B cell (primary cell): ENCODE data around the gene HIBCH. TPM values are rescaled to one million over a fixed set of nuclear protein-coding genes. Genes with fewer than 3 reads are reported as not detected.
"Not testable (repeated sequence)": the region's sequence is repeated elsewhere in the genome, so short reads cannot be mapped to it uniquely, and the experiment has no call there.

Experiments
- ATAC-seq: fragments of 200-7000 bp; cut with Tn5 transposase; one replicate; pipeline ENCODE4 v1.10.0; 2021; ENCODE audit warnings: low read depth, mild to moderate bottlenecking, moderate number of reproducible peaks, moderate library complexity
- CTCF ChIA-PET: fragments of 350-600 bp; sonication (Branson Sonifier 250); formaldehyde crosslinking; loops from one replicate; lab custom pipeline; 2021; ENCODE audit warnings: antibody characterized with exemption, inconsistent platforms; lab: Charles Lee
- POLR2A ChIA-PET: fragments of 350-600 bp; sonication (Branson Sonifier 250); formaldehyde crosslinking; loops from one replicate; lab custom pipeline; 2021; ENCODE audit warnings: antibody characterized with exemption; lab: Charles Lee
- DNase-seq: peaks from one replicate; pipeline ENCODE4 v3.0.0; 2013
- H2AFZ ChIP-seq: 2 replicates; pipeline ENCODE4 v1.6.1; 2012; ENCODE audit warnings: mild to moderate bottlenecking, low read depth, low read length; ENCODE audit not compliant: insufficient read depth, poor library complexity, severe bottlenecking
- H3K27ac ChIP-seq, 2 donors: 1 replicate in 1 of 2; 2 replicates in 1 of 2; pipeline ENCODE4 v1.5.1; 2012 to 2013; ENCODE audit warnings: low read length in 2 of 2, mild to moderate bottlenecking in 2 of 2, moderate library complexity in 1 of 2
- H3K27me3 ChIP-seq, 4 experiments: fragments of 200-600 bp in 1 of 4; sonication (generic) in 1 of 4; replicated peaks in 1 of 4; 1 replicate in 2 of 4; 2 replicates in 2 of 4; pipeline versions ENCODE4 v1.6.1 to v1.7.0; 2013 to 2016; ENCODE audit warnings: low read length in 3 of 4, mild to moderate bottlenecking in 2 of 4, mixed read lengths in 1 of 4, moderate library complexity in 1 of 4; ENCODE audit not compliant: insufficient read depth in 4 of 4, control insufficient read depth in 3 of 4; ENCODE audit errors: control extremely low read depth in 1 of 4
- H3K36me3 ChIP-seq, 2 experiments: replicated peaks in 1 of 2; 1 replicate in 1 of 2; 2 replicates in 1 of 2; pipeline versions ENCODE4 v1.6.1 to v1.7.1; 2013; ENCODE audit warnings: low read length in 1 of 2; ENCODE audit not compliant: insufficient read depth in 2 of 2, control insufficient read depth in 1 of 2; ENCODE audit errors: control extremely low read depth in 1 of 2, extremely low read depth in 1 of 2
- H3K4me1 ChIP-seq, 2 donors: fragments of 200-600 bp in 1 of 2; sonication (generic) in 1 of 2; 1 replicate in 1 of 2; 2 replicates in 1 of 2; pipeline versions ENCODE4 v1.5.1 to v1.6.1; 2013 to 2017; ENCODE audit warnings: low read length in 2 of 2; ENCODE audit not compliant: control insufficient read depth in 2 of 2, insufficient read depth in 2 of 2
- H3K4me2 ChIP-seq: replicated peaks from 2 replicates; pipeline ENCODE3; 2012; ENCODE audit warnings: mild to moderate bottlenecking, low read depth, low read length; ENCODE audit not compliant: poor library complexity, severe bottlenecking
- H3K4me3 ChIP-seq, 5 experiments: fragments of 200-600 bp in 1 of 5; sonication (generic) in 1 of 5; 1 replicate in 3 of 5; 2 replicates in 2 of 5; pipeline versions ENCODE4 v1.5.1 to v1.7.0; 2011 to 2016; ENCODE audit warnings: low read length in 4 of 5, mild to moderate bottlenecking in 4 of 5, low read depth in 2 of 5, control low read depth in 1 of 5, moderate library complexity in 1 of 5; ENCODE audit not compliant: insufficient read depth in 1 of 5; ENCODE audit errors: control extremely low read depth in 1 of 5, extremely low read depth in 1 of 5
- H3K79me2 ChIP-seq: fragments of 200-600 bp; sonication (generic); one replicate; pipeline ENCODE4 v1.6.0; 2016; ENCODE audit warnings: low read length; ENCODE audit not compliant: control insufficient read depth, insufficient read depth
- H3K9ac ChIP-seq: fragments of 200-600 bp; sonication (generic); 2 replicates; pipeline ENCODE4 v1.6.1; 2017; ENCODE audit warnings: mild to moderate bottlenecking, low read length, moderate library complexity
- H3K9me3 ChIP-seq, 3 donors: one replicate each; pipeline versions ENCODE4 v1.6.1 to v1.7.1; 2013; ENCODE audit warnings: low read length in 2 of 3; ENCODE audit not compliant: control insufficient read depth in 2 of 3, insufficient read depth in 1 of 3; ENCODE audit errors: control extremely low read depth in 1 of 3
- H4K20me1 ChIP-seq: 2 replicates; pipeline ENCODE4 v1.6.0; 2012; ENCODE audit warnings: mild to moderate bottlenecking, low read length; ENCODE audit not compliant: insufficient read depth, control insufficient read depth, poor library complexity, severe bottlenecking
- H3K27ac Mint-ChIP-seq: one replicate; pipeline ENCODE4 v1.8.0; 2021; ENCODE audit warnings: mixed read lengths
- H3K27me3 Mint-ChIP-seq: one replicate; pipeline ENCODE4 v1.8.0; 2021; ENCODE audit warnings: mixed read lengths
- H3K4me1 Mint-ChIP-seq: one replicate; pipeline ENCODE4 v1.8.0; 2021; ENCODE audit warnings: mixed read lengths
- H3K4me3 Mint-ChIP-seq: one replicate; pipeline ENCODE4 v1.8.0; 2021; ENCODE audit warnings: mixed read lengths
- H3K9me3 Mint-ChIP-seq: one replicate; pipeline ENCODE4 v1.8.0; 2022; ENCODE audit warnings: mixed read lengths; ENCODE audit not compliant: insufficient read depth
- EZH2 ChIP-seq: IDR thresholded peaks from 2 replicates; pipeline ENCODE4 v1.6.1; 2012; ENCODE audit warnings: borderline replicate concordance, low read depth, mild to moderate bottlenecking, moderate library complexity, low read length; ENCODE audit not compliant: insufficient read depth, poor library complexity, severe bottlenecking
- WGBS: methylation state at CpG from one replicate; pipeline ENCODE4 v1.1.5; 2013; ENCODE audit warnings: missing lambda C conversion rate; ENCODE audit not compliant: insufficient coverage; 5-methylcytosine and 5-hydroxymethylcytosine counted together
- intact Hi-C: fragments of 100-400 bp; cut with micrococcal nuclease; formaldehyde crosslinking; loops from one replicate; pipeline ENCODE4 v1.10.0; 2022
- polyA plus RNA-seq: library from polyadenylated mRNA; depleted of rRNA; stranded (reverse); fragments of >200 nt; gene quantifications from 2 replicates; pipeline ENCODE4 v1.2.3, GENCODE V29; 2012
- total RNA-seq, 2 donors: library from RNA; stranded (reverse); fragments of 120-200 nt in 1 of 2; gene quantifications; 1 replicate in 1 of 2; 2 replicates in 1 of 2; pipeline versions ENCODE4 v1.2.3 to v1.2.4, GENCODE V29; 2013 to 2022
- TF ChIP-seq, protein P1 (sequence below): fragments of 200-600 bp; IDR thresholded peaks from one replicate; pipeline ENCODE4 v1.8.0; 2022; ENCODE audit warnings: antibody characterized with exemption, mild to moderate bottlenecking

The HIBCH gene
- total and polyA plus RNA-seq, 2 donors (not counting 1 experiment from before 2014, with no cell fraction given): 5.6 to 30.2 TPM

DNA sequence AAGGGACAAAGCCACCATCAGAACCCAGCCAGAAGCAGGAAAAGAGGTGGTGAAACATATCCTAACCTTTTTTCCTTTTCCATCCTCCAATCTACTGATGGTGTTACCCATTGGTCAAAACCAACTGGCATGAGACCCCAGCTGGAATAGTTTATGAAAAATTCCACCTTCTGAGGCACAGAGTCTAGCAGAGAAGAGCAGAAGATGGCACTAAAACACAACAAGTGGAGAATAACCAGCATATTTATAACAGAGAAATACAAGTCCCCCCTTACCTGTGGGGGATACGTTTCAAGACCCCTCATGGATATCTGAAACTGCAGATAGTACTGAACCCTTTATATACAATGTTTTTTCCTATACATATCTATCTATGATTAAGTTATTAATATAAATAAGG lies 18.8 kb upstream of the HIBCH start:
- H3K4me3 ChIP-seq: no peak overlapping the region
- H3K9me3 ChIP-seq: no peaks in the 10 kb centered on the region
- ATAC-seq: no peak
- H3K79me2 ChIP-seq: no peaks in the 10 kb centered on the region
- POLR2A ChIA-PET: no interaction called here
- H3K4me1 ChIP-seq: peaks cover 0 to 3% of the 10 kb centered on the region in 2 donors
- H3K27ac Mint-ChIP-seq: no peak overlapping the region
- no peaks in the 10 kb centered on the region for H3K9me3 Mint-ChIP-seq
- no peak overlapping the region for H3K27ac ChIP-seq
- no peak for DNase-seq
- intact Hi-C loops: no loop called here
- no peak overlapping the region for H3K4me3 Mint-ChIP-seq
- H4K20me1 ChIP-seq: no peaks in the 10 kb centered on the region
- H3K9ac ChIP-seq: no peak overlapping the region
- no peaks in the 10 kb centered on the region for H3K36me3 ChIP-seq
- TF ChIP-seq, protein P1, sequence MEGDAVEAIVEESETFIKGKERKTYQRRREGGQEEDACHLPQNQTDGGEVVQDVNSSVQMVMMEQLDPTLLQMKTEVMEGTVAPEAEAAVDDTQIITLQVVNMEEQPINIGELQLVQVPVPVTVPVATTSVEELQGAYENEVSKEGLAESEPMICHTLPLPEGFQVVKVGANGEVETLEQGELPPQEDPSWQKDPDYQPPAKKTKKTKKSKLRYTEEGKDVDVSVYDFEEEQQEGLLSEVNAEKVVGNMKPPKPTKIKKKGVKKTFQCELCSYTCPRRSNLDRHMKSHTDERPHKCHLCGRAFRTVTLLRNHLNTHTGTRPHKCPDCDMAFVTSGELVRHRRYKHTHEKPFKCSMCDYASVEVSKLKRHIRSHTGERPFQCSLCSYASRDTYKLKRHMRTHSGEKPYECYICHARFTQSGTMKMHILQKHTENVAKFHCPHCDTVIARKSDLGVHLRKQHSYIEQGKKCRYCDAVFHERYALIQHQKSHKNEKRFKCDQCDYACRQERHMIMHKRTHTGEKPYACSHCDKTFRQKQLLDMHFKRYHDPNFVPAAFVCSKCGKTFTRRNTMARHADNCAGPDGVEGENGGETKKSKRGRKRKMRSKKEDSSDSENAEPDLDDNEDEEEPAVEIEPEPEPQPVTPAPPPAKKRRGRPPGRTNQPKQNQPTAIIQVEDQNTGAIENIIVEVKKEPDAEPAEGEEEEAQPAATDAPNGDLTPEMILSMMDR: no peak
- no peak for TF ChIP-seq EZH2
- no CpG with 5 or more reads among the region's 1 CpG for WGBS
- H3K4me1 Mint-ChIP-seq: peaks cover 5% of the 10 kb centered on the region
- peaks cover under 1% of the 10 kb centered on the region for H3K27me3 Mint-ChIP-seq
- no peaks in the 10 kb centered on the region for H3K27me3 ChIP-seq
- CTCF ChIA-PET: interaction anchor here (0.9 to 1.5 kb wide), 5 partner anchors 10 to 467 kb away, joined by 3 to 4 read pairs (median 3); no protein-coding TSS in a partner anchor
- H3K4me2 ChIP-seq: no peak overlapping the region
- H2AFZ ChIP-seq: no peak overlapping the region

DNA sequence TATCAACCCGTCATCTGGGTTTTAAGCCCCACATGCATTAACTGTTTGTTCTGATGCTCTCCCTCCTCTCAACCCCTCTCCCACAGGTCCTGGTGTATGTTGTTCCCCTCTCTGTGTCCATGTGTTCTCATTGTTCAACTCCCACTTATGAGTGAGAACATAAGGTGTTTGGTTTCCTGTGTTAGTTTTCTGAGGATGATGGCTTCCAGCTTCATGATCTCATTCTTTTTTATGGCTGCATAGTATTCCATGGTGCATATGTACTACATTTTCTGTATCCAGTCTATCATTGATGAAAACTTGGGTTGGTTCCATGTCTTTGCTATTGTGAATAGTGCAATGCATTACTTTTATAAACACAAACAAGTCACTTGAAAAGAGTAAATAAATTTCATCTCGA lies 16.8 kb upstream of the HIBCH start:
- intact Hi-C loops: no loop called here

DNA sequence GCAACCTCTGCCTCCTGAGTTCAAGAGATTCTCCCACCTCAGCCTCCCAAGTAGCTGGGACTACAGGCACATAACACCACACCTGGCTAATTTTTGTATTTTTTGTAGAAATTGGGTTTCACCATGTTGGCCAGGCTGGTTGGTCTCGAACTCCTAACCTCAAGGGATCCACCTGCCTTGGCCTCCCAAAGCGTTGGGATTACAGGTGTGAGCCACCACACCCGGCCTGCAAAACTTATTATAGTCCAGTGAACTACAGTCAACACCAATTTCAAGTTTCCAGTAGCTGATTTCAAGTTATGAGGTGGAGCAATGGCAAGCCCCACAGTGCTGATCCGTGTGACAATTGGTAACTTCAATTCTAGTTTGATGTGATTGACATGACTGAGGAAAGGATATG lies 16.0 kb upstream of the HIBCH start:
- ATAC-seq, H3K4me1 ChIP-seq, DNase-seq, POLR2A ChIA-PET, H3K4me1 Mint-ChIP-seq, intact Hi-C loops, H2AFZ ChIP-seq, H3K4me3 ChIP-seq, H3K4me3 Mint-ChIP-seq, H3K9me3 Mint-ChIP-seq, CTCF ChIA-PET, H4K20me1 ChIP-seq, H3K27ac Mint-ChIP-seq, H3K27ac ChIP-seq, H3K36me3 ChIP-seq, H3K27me3 Mint-ChIP-seq, H3K9me3 ChIP-seq, H3K79me2 ChIP-seq, H3K9ac ChIP-seq, H3K27me3 ChIP-seq, H3K4me2 ChIP-seq: not testable (repeated sequence)
- WGBS: no CpG with 5 or more reads among the region's 4 CpGs

More for the DNA sequence above, 16.8 kb upstream of the HIBCH start:
- no CpG with 5 or more reads among the region's 2 CpGs for WGBS
- H3K36me3 ChIP-seq: no peaks in the 10 kb centered on the region
- H2AFZ ChIP-seq: no peak overlapping the region
- no peaks in the 10 kb centered on the region for H3K27me3 ChIP-seq
- H3K9me3 ChIP-seq: peaks cover 0 to under 1% (median 0%) of the 10 kb centered on the region in 3 donors
- Mint-ChIP-seq H3K4me1 (no peaks in the 10 kb centered on the region), H3K4me3 (no peak overlapping the region), H3K27me3 (peaks cover 3% of the 10 kb centered on the region), H3K27ac (no peak overlapping the region), H3K9me3 (no peaks in the 10 kb centered on the region)
- CTCF ChIA-PET: no interaction called here
- no peak overlapping the region for H3K4me3 ChIP-seq
- ATAC-seq (no peak), DNase-seq (no peak)
- H3K27ac ChIP-seq: no peak overlapping the region
- no peak overlapping the region for H3K9ac ChIP-seq
- H4K20me1 ChIP-seq: no peaks in the 10 kb centered on the region
- no peak overlapping the region for H3K4me2 ChIP-seq
- H3K79me2 ChIP-seq: no peaks in the 10 kb centered on the region
- POLR2A ChIA-PET: no interaction called here
- TF ChIP-seq, protein P1: no peak
- TF ChIP-seq EZH2: no peak
- no peaks in the 10 kb centered on the region for H3K4me1 ChIP-seq
